ENCODE measurements around the gene EML5. TPM values are rescaled to one million over a fixed set of nuclear protein-coding genes. Genes with fewer than 3 reads are reported as not detected.

Gene EML5
- total RNA-seq, 1 experiment from 2014 or later: 0.85 TPM

- Mint-ChIP-seq H3K27ac (0 out of 2 replicates have a peak overlapping the region, but pooled peaks have one; percentile 14), H3K27me3 (ENCODE audit: low read depth) (no peaks in the 10 kb centered on the region; the same call in 1 of the 2 replicates), H3K36me3 (no peaks in the 10 kb centered on the region), H3K4me1 (peaks cover 8% of the 10 kb centered on the region), H3K4me3 (no peak overlapping the region), H3K9me3 (no peaks in the 10 kb centered on the region)
- ATAC-seq (peak; percentile 35), DNase-seq (ENCODE audit: low spot score) (no peak)
- ChIA-PET POLR2A (interaction anchor here (0.7 to 1.1 kb wide), 2 partner anchors 143 to 144 kb away, joined by 3 to 4 read pairs; partner anchors contain the start of gene TTC8), CTCF (interaction anchor here (0.7 to 2.6 kb wide), 3 partner anchors 13 to 237 kb away, joined by 3 to 18 read pairs (median 4); no protein-coding TSS in a partner anchor)
- TF ChIP-seq GABPB1 (CRISPR knock-in tag; IDR thresholded peaks at IDR 0.05) (no peak), CBFB (CRISPR knock-in tag; IDR thresholded peaks at IDR 0.05; ENCODE audit: low read depth) (no peak), ATF2 (CRISPR knock-in tag; IDR thresholded peaks at IDR 0.05; ENCODE audit: borderline replicate concordance, low read depth) (no peak), KAT7 (CRISPR knock-in tag; IDR thresholded peaks at IDR 0.05; ENCODE audit: borderline replicate concordance) (no peak), ZNF396 (CRISPR knock-in tag; IDR thresholded peaks at IDR 0.05; ENCODE audit: borderline replicate concordance) (no peak), STAT6 (CRISPR knock-in tag; conservative IDR thresholded peaks at IDR 0.05; ENCODE audit: low read depth) (no peak), ZNF425 (CRISPR knock-in tag; conservative IDR thresholded peaks at IDR 0.05) (no peak), ZNF416 (CRISPR knock-in tag; IDR thresholded peaks at IDR 0.05) (no peak), GRHL2 (CRISPR knock-in tag; IDR thresholded peaks at IDR 0.05; ENCODE audit: insufficient replicate concordance, severe bottlenecking) (no peak), ZNF263 (CRISPR knock-in tag; IDR thresholded peaks at IDR 0.05; ENCODE audit: low read depth) (no peak), ZNF219 (CRISPR knock-in tag; IDR thresholded peaks at IDR 0.05; ENCODE audit: borderline replicate concordance) (no peak), ELF4 (CRISPR knock-in tag; IDR thresholded peaks at IDR 0.05; ENCODE audit: low read depth) (no peak), TP53 (CRISPR knock-in tag; IDR thresholded peaks at IDR 0.05) (no peak), ZNF232 (CRISPR knock-in tag; IDR thresholded peaks at IDR 0.05) (no peak), ZMAT4 (CRISPR knock-in tag; IDR thresholded peaks at IDR 0.05) (no peak), FOXK1 (CRISPR knock-in tag; IDR thresholded peaks at IDR 0.05) (no peak), TEAD1 (CRISPR knock-in tag; IDR thresholded peaks at IDR 0.05) (no peak)
- TF ChIP-seq, protein P1, sequence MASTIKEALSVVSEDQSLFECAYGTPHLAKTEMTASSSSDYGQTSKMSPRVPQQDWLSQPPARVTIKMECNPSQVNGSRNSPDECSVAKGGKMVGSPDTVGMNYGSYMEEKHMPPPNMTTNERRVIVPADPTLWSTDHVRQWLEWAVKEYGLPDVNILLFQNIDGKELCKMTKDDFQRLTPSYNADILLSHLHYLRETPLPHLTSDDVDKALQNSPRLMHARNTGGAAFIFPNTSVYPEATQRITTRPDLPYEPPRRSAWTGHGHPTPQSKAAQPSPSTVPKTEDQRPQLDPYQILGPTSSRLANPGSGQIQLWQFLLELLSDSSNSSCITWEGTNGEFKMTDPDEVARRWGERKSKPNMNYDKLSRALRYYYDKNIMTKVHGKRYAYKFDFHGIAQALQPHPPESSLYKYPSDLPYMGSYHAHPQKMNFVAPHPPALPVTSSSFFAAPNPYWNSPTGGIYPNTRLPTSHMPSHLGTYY (CRISPR knock-in tag; IDR thresholded peaks at IDR 0.05): no peak
- TF ChIP-seq, protein P2, sequence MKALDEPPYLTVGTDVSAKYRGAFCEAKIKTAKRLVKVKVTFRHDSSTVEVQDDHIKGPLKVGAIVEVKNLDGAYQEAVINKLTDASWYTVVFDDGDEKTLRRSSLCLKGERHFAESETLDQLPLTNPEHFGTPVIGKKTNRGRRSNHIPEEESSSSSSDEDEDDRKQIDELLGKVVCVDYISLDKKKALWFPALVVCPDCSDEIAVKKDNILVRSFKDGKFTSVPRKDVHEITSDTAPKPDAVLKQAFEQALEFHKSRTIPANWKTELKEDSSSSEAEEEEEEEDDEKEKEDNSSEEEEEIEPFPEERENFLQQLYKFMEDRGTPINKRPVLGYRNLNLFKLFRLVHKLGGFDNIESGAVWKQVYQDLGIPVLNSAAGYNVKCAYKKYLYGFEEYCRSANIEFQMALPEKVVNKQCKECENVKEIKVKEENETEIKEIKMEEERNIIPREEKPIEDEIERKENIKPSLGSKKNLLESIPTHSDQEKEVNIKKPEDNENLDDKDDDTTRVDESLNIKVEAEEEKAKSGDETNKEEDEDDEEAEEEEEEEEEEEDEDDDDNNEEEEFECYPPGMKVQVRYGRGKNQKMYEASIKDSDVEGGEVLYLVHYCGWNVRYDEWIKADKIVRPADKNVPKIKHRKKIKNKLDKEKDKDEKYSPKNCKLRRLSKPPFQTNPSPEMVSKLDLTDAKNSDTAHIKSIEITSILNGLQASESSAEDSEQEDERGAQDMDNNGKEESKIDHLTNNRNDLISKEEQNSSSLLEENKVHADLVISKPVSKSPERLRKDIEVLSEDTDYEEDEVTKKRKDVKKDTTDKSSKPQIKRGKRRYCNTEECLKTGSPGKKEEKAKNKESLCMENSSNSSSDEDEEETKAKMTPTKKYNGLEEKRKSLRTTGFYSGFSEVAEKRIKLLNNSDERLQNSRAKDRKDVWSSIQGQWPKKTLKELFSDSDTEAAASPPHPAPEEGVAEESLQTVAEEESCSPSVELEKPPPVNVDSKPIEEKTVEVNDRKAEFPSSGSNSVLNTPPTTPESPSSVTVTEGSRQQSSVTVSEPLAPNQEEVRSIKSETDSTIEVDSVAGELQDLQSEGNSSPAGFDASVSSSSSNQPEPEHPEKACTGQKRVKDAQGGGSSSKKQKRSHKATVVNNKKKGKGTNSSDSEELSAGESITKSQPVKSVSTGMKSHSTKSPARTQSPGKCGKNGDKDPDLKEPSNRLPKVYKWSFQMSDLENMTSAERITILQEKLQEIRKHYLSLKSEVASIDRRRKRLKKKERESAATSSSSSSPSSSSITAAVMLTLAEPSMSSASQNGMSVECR (CRISPR knock-in tag; IDR thresholded peaks at IDR 0.05; ENCODE audit: borderline replicate concordance): no peak
- TF ChIP-seq, protein P3, sequence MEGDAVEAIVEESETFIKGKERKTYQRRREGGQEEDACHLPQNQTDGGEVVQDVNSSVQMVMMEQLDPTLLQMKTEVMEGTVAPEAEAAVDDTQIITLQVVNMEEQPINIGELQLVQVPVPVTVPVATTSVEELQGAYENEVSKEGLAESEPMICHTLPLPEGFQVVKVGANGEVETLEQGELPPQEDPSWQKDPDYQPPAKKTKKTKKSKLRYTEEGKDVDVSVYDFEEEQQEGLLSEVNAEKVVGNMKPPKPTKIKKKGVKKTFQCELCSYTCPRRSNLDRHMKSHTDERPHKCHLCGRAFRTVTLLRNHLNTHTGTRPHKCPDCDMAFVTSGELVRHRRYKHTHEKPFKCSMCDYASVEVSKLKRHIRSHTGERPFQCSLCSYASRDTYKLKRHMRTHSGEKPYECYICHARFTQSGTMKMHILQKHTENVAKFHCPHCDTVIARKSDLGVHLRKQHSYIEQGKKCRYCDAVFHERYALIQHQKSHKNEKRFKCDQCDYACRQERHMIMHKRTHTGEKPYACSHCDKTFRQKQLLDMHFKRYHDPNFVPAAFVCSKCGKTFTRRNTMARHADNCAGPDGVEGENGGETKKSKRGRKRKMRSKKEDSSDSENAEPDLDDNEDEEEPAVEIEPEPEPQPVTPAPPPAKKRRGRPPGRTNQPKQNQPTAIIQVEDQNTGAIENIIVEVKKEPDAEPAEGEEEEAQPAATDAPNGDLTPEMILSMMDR (IDR thresholded peaks at IDR 0.05): no peak
These were observed 110.8 kb downstream of the EML5 start for GRCh38 chr14:88681755-88682494.
